ENCODE data around the gene GNE. TPM values are rescaled to one million over a fixed set of nuclear protein-coding genes. Genes with fewer than 3 reads are reported as not detected.

Gene GNE
- total and polyA plus RNA-seq, 4 donors = 22.4 to 30.7 (median 25.6) TPM

DNA sequence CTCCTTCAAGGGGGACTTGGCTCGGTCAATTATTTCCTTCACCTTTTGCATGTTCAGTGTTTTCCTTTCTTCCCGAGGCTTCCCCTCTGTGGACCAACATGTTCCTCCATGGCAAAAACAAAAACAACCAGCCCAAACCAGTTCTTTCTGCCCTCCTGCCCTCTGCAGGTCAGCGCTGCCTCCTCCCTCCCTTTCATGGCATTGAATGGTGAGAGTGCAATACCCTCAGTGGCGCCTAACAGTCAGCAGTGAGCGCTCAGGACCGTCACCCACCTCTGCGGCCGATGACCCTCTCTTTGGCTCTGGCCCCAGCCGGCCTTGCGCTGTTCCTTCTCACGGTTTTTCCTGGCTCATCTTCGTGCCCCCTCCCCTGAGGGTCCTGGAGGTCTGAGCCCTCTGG lies 34.4 kb upstream of the GNE start:
- Histone ChIP-seq H3K9me3 (ENCODE audit: control insufficient read depth, insufficient read depth, low read length) (no peaks in the 10 kb centered on the region), H3K36me3 (ENCODE audit: control insufficient read depth, insufficient read depth, low read length) (no peaks in the 10 kb centered on the region), H3K4me1 (ENCODE audit: control insufficient read depth, insufficient read depth, low read length) (no peaks in the 10 kb centered on the region), H3K27me3 (ENCODE audit: control insufficient read depth, insufficient read depth, low read length) (no peaks in the 10 kb centered on the region), H3K27ac (ENCODE audit: low read depth, low read length) (no peak overlapping the region), H3K4me3 (ENCODE audit: low read depth, low read length) (no peak overlapping the region)
- 64% methylated on average over 12 of the region's 12 CpGs for WGBS (ENCODE audit: insufficient coverage)
- no peak for DNase-seq (ENCODE audit: low read depth in 4 of 6, low spot score in 6 of 6)

DNA sequence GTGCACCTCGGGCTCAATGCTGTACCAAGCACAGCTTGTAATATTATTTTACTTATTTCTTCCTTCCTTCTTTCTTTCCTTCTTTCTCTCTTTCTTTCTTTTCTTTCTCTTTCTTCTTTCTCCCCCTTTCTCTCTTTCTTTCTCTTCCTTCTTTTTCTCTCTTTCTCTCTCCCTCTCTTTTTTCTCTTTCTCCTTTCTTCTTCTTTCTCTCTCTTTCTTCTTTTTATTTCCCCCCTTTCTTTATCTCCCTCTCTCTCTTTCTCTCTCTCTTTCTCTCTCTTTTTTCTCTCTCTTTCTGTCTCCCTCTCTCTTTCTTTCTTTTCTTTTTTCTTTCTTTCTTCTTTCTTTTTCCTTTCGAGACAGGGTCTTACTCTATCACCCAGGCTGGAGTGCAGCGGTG lies 32.7 kb upstream of the GNE start:
- Histone ChIP-seq H3K36me3 (ENCODE audit: control insufficient read depth, insufficient read depth, low read length) (no peaks in the 10 kb centered on the region), H3K27ac (ENCODE audit: low read depth, low read length) (no peak overlapping the region), H3K27me3 (ENCODE audit: control insufficient read depth, insufficient read depth, low read length) (no peaks in the 10 kb centered on the region), H3K4me3 (ENCODE audit: low read depth, low read length) (no peak overlapping the region), H3K4me1 (ENCODE audit: control insufficient read depth, insufficient read depth, low read length) (no peaks in the 10 kb centered on the region), H3K9me3 (ENCODE audit: control insufficient read depth, insufficient read depth, low read length) (no peaks in the 10 kb centered on the region)
- 93% methylated on average over 3 of the region's 3 CpGs for WGBS (ENCODE audit: insufficient coverage)
- no peak for DNase-seq (ENCODE audit: low read depth in 4 of 6, low spot score in 6 of 6)

DNA sequence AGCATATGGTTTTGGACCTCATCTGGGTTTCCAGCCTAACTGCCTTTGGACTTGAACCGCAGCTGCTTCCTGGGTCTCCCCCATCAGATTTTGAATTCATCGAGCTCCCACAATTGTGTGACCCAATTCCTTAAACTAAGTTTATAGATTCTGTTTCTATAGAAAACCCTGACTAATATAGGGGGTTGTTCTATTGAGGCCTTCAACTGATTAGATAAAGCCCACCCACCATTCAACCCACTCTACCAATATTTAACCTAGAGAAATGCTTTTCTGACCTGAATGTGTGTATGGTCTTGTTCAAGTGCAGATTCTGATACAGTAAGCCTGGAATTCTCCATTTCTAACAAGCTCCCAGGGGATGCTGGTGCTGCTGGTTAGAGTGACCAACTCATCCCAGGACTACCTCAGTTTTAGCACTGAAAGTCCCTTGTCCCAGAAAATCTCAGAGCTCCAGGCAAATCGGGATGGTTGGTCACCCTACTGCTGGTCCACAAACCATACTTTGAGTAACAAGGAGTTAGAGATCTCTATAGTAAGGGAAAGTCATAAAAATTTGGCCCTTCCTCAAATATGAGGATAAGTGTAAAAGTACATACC lies 31.7 kb upstream of the GNE start:
- Histone ChIP-seq H3K36me3 (ENCODE audit: control insufficient read depth, insufficient read depth, low read length) (no peaks in the 10 kb centered on the region), H3K4me3 (ENCODE audit: low read depth, low read length) (no peak overlapping the region), H3K4me1 (ENCODE audit: control insufficient read depth, insufficient read depth, low read length) (no peaks in the 10 kb centered on the region), H3K27me3 (ENCODE audit: control insufficient read depth, insufficient read depth, low read length) (no peaks in the 10 kb centered on the region), H3K9me3 (ENCODE audit: control insufficient read depth, insufficient read depth, low read length) (no peaks in the 10 kb centered on the region), H3K27ac (ENCODE audit: low read depth, low read length) (no peak overlapping the region)
- DNase-seq (ENCODE audit: low read depth in 4 of 6, low spot score in 6 of 6) = no peak
- WGBS (ENCODE audit: insufficient coverage) = no CpG with 5 or more reads among the region's 3 CpGs

GRCh38 chr9:36288070-36288469 lies 29.8 kb upstream of the GNE start:
- H3K9me3 ChIP-seq (ENCODE audit: control insufficient read depth, insufficient read depth, low read length) = no peaks in the 10 kb centered on the region
- no peak overlapping the region for H3K27ac ChIP-seq (ENCODE audit: low read depth, low read length)
- 100% methylated on average over 3 of the region's 3 CpGs for WGBS (ENCODE audit: insufficient coverage)
- no peaks in the 10 kb centered on the region for H3K4me1 ChIP-seq (ENCODE audit: control insufficient read depth, insufficient read depth, low read length)
- no peaks in the 10 kb centered on the region for H3K36me3 ChIP-seq (ENCODE audit: control insufficient read depth, insufficient read depth, low read length)
- no peak overlapping the region for H3K4me3 ChIP-seq (ENCODE audit: low read depth, low read length)
- no peaks in the 10 kb centered on the region for H3K27me3 ChIP-seq (ENCODE audit: control insufficient read depth, insufficient read depth, low read length)
- no peak for DNase-seq (ENCODE audit: low read depth in 4 of 6, low spot score in 6 of 6)

- H3K27ac ChIP-seq (ENCODE audit: low read depth, low read length) = no peak overlapping the region
- no CpG with 5 or more reads among the region's 6 CpGs for WGBS (ENCODE audit: insufficient coverage)
- H3K9me3 ChIP-seq (ENCODE audit: control insufficient read depth, insufficient read depth, low read length) = no peaks in the 10 kb centered on the region
- H3K4me1 ChIP-seq (ENCODE audit: control insufficient read depth, insufficient read depth, low read length) = no peaks in the 10 kb centered on the region
- no peak for DNase-seq (ENCODE audit: low read depth in 4 of 6, low spot score in 6 of 6)
- no peaks in the 10 kb centered on the region for H3K36me3 ChIP-seq (ENCODE audit: control insufficient read depth, insufficient read depth, low read length)
- H3K27me3 ChIP-seq (ENCODE audit: control insufficient read depth, insufficient read depth, low read length) = no peaks in the 10 kb centered on the region
- no peak overlapping the region for H3K4me3 ChIP-seq (ENCODE audit: low read depth, low read length)
Measured at GRCh38 chr9:36286388-36286787, 28.1 kb upstream of the GNE start.

- DNase-seq (ENCODE audit: low read depth in 4 of 6, low spot score in 6 of 6) = no peak
- no peak overlapping the region for H3K27ac ChIP-seq (ENCODE audit: low read depth, low read length)
- H3K27me3 ChIP-seq (ENCODE audit: control insufficient read depth, insufficient read depth, low read length) = no peaks in the 10 kb centered on the region
- no peaks in the 10 kb centered on the region for H3K36me3 ChIP-seq (ENCODE audit: control insufficient read depth, insufficient read depth, low read length)
- no peaks in the 10 kb centered on the region for H3K4me1 ChIP-seq (ENCODE audit: control insufficient read depth, insufficient read depth, low read length)
- no peaks in the 10 kb centered on the region for H3K9me3 ChIP-seq (ENCODE audit: control insufficient read depth, insufficient read depth, low read length)
- H3K4me3 ChIP-seq (ENCODE audit: low read depth, low read length) = no peak overlapping the region
- WGBS (ENCODE audit: insufficient coverage) = no CpG with 5 or more reads among the region's 4 CpGs
Measured at GRCh38 chr9:36284226-36284625, 26.0 kb upstream of the GNE start.

- Histone ChIP-seq H3K4me1 (ENCODE audit: control insufficient read depth, insufficient read depth, low read length) (no peaks in the 10 kb centered on the region), H3K27me3 (ENCODE audit: control insufficient read depth, insufficient read depth, low read length) (no peaks in the 10 kb centered on the region), H3K27ac (ENCODE audit: low read depth, low read length) (no peak overlapping the region), H3K4me3 (ENCODE audit: low read depth, low read length) (no peak overlapping the region), H3K9me3 (ENCODE audit: control insufficient read depth, insufficient read depth, low read length) (no peaks in the 10 kb centered on the region), H3K36me3 (ENCODE audit: control insufficient read depth, insufficient read depth, low read length) (no peaks in the 10 kb centered on the region)
- 94% methylated on average over 4 of the region's 7 CpGs for WGBS (ENCODE audit: insufficient coverage)
- no peak for DNase-seq (ENCODE audit: low read depth in 4 of 6, low spot score in 6 of 6)
Measured at GRCh38 chr9:36282275-36282674, 24.0 kb upstream of the GNE start.

GRCh38 chr9:36280989-36281388 lies 22.7 kb upstream of the GNE start:
- H3K27me3 ChIP-seq (ENCODE audit: control insufficient read depth, insufficient read depth, low read length) = no peaks in the 10 kb centered on the region
- no peak for DNase-seq (ENCODE audit: low read depth in 4 of 6, low spot score in 6 of 6)
- 100% methylated on average over 2 of the region's 4 CpGs for WGBS (ENCODE audit: insufficient coverage)
- H3K9me3 ChIP-seq (ENCODE audit: control insufficient read depth, insufficient read depth, low read length) = no peaks in the 10 kb centered on the region
- H3K36me3 ChIP-seq (ENCODE audit: control insufficient read depth, insufficient read depth, low read length) = no peaks in the 10 kb centered on the region
- no peak overlapping the region for H3K4me3 ChIP-seq (ENCODE audit: low read depth, low read length)
- H3K4me1 ChIP-seq (ENCODE audit: control insufficient read depth, insufficient read depth, low read length) = no peaks in the 10 kb centered on the region
- no peak overlapping the region for H3K27ac ChIP-seq (ENCODE audit: low read depth, low read length)

- Histone ChIP-seq H3K27ac (ENCODE audit: low read depth, low read length) (no peak overlapping the region), H3K27me3 (ENCODE audit: control insufficient read depth, insufficient read depth, low read length) (no peaks in the 10 kb centered on the region), H3K9me3 (ENCODE audit: control insufficient read depth, insufficient read depth, low read length) (no peaks in the 10 kb centered on the region), H3K36me3 (ENCODE audit: control insufficient read depth, insufficient read depth, low read length) (no peaks in the 10 kb centered on the region), H3K4me1 (ENCODE audit: control insufficient read depth, insufficient read depth, low read length) (no peaks in the 10 kb centered on the region), H3K4me3 (ENCODE audit: low read depth, low read length) (no peak overlapping the region)
- no CpG with 5 or more reads among the region's 2 CpGs for WGBS (ENCODE audit: insufficient coverage)
- DNase-seq (ENCODE audit: low read depth in 4 of 6, low spot score in 6 of 6) = no peak
Measured at GRCh38 chr9:36278243-36278642, 20.0 kb upstream of the GNE start.

DNA sequence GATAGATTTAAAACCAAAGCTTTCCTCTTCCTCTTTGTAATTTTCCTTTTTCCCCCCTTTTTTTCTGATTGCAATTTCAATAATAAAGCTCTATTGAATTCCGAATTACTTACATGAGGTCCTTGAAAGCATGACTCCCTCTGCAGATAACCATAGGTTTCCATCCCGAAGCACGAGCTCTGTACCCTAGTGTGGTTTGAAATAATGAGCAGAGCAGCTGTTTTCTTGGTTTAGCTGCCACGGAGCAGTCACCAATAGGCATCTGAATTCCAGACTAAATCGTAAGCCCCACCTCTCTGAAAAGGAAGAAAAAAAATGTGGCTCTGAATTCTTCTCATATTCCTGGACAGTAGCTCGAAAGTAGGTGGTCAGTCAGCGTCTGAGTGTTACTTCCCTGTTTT lies 18.5 kb upstream of the GNE start:
- peak in 2 of 6 donors; percentile 5 to 14 for DNase-seq (ENCODE audit: low read depth in 4 of 6, low spot score in 6 of 6)
- H3K27ac ChIP-seq (ENCODE audit: low read depth, low read length) = no peak overlapping the region
- WGBS (ENCODE audit: insufficient coverage) = no CpG with 5 or more reads among the region's 7 CpGs
- no peaks in the 10 kb centered on the region for H3K9me3 ChIP-seq (ENCODE audit: control insufficient read depth, insufficient read depth, low read length)
- H3K36me3 ChIP-seq (ENCODE audit: control insufficient read depth, insufficient read depth, low read length) = no peaks in the 10 kb centered on the region
- H3K27me3 ChIP-seq (ENCODE audit: control insufficient read depth, insufficient read depth, low read length) = no peaks in the 10 kb centered on the region
- H3K4me3 ChIP-seq (ENCODE audit: low read depth, low read length) = no peak overlapping the region
- H3K4me1 ChIP-seq (ENCODE audit: control insufficient read depth, insufficient read depth, low read length) = no peaks in the 10 kb centered on the region

Measured in spinal cord (tissue), 10 donors.